GM21529 (cell line): ENCODE results near the gene EDDM3A.

Source experiments
- ATAC-seq: cut with Tn5 transposase; IDR thresholded peaks from one replicate; pipeline ENCODE4 v1.9.1; 2021; ENCODE audit not compliant: unreplicated experiment

The EDDM3A gene

DNA sequence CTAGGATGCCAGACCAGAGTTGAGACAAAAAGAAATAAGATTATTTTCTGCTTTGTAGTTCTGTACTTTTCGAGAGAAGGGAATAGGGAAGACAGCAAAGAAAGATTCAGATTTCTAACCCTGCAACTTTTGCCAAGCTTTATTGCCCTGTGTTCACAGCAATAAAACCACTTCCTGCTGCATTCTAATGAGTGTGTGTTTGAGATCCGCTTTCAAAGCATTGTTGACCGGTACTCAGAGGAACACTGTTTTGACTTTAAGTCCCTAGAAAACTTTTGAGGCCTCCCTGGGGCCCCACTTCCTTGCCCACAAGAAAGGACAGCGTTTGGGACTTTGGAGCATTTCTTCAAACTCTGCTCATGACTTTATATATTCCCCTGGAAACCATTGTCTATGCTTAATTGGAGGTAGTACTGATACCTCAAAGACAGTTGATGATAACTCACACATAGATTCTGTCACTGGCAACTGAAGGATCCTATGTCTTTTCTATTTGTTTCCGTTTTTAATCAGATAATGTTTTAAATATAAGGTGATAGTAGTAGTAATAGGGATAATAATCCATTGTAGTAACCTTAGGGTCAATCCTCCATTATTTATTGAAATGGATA lies 36.7 kb downstream of the EDDM3A start:
- ATAC-seq, result peak; percentile 54

- ATAC-seq, result no peak
These were observed 41.3 kb downstream of the EDDM3A start for GRCh38 chr14:20787025-20787424.

- ATAC-seq, result no peak
These were observed 43.6 kb downstream of the EDDM3A start for GRCh38 chr14:20789230-20789813.

GRCh38 chr14:20790464-20791116 lies 44.9 kb downstream of the EDDM3A start:
- no peak for ATAC-seq

DNA sequence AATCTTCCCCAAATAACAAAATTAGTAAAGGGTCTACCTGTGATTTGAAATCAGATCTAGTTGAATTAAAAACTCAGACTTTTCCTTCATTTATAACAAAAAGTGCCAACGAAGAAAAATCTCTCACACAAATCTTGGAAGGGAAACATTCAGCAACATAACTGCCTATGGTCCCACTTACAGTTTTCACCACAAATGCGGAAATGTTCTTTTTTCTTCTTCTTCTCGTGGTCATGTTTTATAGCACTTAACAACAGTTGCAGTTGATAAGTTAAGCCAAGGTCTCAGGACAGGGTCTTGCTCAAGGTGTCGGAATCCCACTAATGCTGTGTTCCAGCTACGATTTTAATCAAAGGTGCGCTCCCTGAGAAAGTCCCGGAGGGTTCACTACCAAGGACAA lies 45.5 kb downstream of the EDDM3A start:
- no peak for ATAC-seq

GRCh38 chr14:20791597-20791996 lies 45.9 kb downstream of the EDDM3A start:
- no peak for ATAC-seq

- ATAC-seq, result no peak
These were observed 46.9 kb downstream of the EDDM3A start for GRCh38 chr14:20792556-20792955.

- ATAC-seq, result no peak
These were observed 49.1 kb downstream of the EDDM3A start for GRCh38 chr14:20794644-20795369.

DNA sequence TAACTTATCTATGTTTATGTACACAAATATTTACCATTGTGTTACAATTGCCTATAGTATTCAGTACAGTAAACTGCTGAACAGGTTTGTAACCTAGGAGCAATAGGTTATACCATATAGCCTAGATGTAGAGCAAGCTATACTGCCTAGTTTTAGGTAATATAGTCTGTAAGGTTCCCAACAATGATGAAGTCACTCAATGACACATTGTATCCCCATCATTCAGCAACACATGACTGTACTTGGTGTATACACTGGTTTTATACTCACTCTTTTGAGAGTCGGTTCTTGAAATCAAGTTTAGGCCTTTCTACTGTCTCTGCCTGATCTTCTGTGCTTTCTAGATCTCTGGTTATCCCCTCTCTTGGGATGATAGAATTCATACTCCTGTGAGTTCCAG lies 51.5 kb downstream of the EDDM3A start:
- no peak for ATAC-seq
